GM12865 (cell line): Measurements from ENCODE around the gene LINGO4.

Source experiments
- DNase-seq: peaks from one replicate; pipeline ENCODE4 v3.0.0; 2010; ENCODE audit warnings: low read depth
- H3K4me3 ChIP-seq: 2 replicates; pipeline ENCODE4 v1.5.1; 2011; ENCODE audit warnings: mild to moderate bottlenecking, low read depth, low read length, control low read depth
- TF ChIP-seq, protein P1 (sequence below): IDR thresholded peaks from 2 replicates; pipeline ENCODE4 v1.5.1; 2011; ENCODE audit warnings: low read length, control low read depth, low read depth, inconsistent platforms; ENCODE audit not compliant: insufficient read depth; ENCODE audit errors: missing control alignments

LINGO4 gene

DNA sequence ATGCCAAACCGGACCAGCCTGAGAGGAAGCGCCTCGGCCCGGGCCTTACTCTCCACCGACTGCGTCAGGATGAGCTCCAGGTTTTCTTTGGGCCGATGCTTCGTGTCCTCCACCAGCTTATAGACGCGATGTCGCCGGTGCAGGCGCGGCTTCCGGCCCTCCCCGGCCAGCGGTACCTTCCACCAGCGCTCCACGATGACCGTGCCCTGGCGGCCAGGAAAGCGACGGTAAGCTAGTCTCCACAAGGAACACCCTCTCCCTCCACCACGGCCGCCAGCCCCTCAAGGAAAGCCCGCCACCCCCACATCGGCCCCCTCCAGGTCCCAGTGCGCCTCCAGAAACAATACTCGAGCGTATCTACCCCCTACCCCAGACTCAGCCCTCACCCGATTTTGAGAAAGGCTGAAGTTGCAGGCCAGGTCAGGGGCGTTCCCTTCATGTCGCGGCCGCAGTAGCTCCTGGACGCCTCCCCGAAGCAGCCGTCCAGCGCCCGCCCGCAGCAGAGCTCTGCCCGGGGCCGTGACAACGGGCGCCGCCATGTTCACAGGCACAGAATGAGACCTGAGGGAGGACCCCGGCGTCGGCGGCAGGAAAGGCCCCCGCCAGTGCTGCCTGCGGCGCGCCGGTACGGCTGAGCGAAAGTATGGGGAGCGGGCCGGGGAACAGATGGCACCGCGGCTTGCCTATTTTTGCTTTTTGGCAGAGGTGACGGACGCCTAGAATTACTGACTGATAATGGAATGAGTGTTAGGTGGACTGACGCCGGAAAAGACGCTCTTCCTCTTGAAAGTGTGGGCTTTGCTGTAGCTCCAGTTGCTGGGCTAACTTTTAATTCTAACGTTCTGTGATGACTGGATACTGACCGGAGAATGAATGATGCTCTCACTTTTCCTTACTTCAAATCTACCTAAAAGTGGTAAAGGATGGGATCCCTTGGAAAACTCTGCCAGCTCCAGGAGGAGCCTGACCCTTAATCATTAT, 42.0 kb downstream of the LINGO4 start, which contains the start of gene MRPL9:
MRPL9 (minus strand) TSS at position 556 of the 981 bp plus-strand sequence; CDS start at position 539, 17 bp downstream.
- TF ChIP-seq, protein P1, sequence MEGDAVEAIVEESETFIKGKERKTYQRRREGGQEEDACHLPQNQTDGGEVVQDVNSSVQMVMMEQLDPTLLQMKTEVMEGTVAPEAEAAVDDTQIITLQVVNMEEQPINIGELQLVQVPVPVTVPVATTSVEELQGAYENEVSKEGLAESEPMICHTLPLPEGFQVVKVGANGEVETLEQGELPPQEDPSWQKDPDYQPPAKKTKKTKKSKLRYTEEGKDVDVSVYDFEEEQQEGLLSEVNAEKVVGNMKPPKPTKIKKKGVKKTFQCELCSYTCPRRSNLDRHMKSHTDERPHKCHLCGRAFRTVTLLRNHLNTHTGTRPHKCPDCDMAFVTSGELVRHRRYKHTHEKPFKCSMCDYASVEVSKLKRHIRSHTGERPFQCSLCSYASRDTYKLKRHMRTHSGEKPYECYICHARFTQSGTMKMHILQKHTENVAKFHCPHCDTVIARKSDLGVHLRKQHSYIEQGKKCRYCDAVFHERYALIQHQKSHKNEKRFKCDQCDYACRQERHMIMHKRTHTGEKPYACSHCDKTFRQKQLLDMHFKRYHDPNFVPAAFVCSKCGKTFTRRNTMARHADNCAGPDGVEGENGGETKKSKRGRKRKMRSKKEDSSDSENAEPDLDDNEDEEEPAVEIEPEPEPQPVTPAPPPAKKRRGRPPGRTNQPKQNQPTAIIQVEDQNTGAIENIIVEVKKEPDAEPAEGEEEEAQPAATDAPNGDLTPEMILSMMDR, result no peak
- DNase-seq, result peak; percentile 89
- peak within 1 kb of the TSS; percentile 73 for H3K4me3 ChIP-seq

DNA sequence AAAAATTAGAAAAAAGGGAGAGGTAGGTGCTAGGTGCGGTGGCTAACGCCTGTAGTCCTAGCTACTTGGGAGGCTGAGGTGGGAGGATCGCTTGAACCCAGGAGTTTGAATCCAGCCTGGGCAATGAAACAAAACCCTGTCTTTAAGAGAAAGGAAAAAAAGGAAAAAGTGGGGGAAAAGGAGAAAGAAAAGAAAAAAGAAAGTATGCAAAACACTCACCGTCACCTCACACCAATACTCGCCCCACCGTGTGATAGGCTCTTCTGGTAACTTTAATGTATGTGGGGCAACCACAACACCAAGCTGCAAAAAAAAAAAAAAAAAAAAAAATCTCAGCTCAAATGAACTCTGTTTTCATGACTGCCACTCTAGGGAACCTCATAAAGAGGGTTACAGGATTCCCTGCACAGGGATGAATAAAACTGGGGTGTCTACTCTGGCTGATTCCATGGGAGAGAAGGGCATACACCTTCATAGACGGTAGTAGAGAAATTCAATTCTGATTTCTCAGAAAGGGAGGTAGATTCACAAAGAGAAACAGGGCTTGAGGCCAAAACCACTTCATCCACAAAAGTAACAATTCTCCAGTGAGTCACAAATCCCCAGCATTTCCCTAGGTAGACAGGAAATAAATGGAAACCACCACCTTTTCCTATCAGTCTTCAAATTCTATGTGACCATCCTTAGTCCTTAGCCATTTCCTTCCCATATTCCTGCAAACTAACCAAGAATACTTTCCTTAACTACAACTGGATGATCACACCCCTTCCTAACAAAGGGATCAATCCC, 44.4 kb downstream of the LINGO4 start:
- H3K4me3 ChIP-seq, result no peak overlapping the region
- TF ChIP-seq, protein P1, result no peak
- no peak for DNase-seq

DNA sequence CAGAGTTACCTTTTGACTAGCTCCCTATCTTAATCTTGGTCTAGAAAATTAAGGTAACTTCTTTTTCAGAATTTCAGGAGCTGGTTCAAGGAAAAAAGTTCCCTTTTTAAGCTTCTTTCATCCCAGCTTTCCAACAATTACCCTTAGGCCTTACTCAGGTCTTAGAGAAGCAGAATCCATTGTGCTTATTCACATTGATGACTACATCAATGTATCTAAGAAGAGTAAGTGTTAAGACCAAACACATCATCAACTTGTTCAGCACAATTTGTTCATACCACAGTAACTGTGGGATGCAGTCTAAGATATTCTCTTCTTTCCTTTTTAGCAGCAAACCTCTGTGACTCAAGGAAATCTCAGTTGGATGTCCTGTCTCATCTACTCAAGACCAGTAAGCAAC, 46.0 kb downstream of the LINGO4 start:
- no peak overlapping the region for H3K4me3 ChIP-seq
- TF ChIP-seq, protein P1, result no peak
- DNase-seq, result no peak

DNA sequence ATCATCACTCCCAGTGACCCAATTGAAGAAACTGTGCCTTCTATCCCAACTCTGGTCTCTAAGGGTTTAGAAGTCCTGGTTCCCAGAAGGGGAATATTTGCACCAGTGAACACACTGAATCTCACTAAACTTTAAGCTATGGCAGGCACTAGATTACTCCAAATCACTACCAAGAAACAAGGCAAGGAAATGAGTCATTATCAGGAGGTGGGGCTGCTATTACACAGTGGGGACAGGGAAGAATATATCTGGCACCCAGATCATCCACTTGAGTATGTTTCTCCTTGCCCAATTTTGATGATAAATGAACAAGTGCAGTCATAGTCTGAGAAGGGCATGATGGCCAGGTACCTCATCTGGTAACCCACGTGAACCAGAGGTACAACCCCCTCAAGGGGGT, 48.9 kb downstream of the LINGO4 start:
- H3K4me3 ChIP-seq, result no peak overlapping the region
- DNase-seq, result no peak
- TF ChIP-seq, protein P1, result no peak
